Measurements from ENCODE around the gene CFAP70.
"Not testable (repeated sequence)": the region's sequence is repeated elsewhere in the genome, so short reads cannot be mapped to it uniquely, and the experiment has no call there.

Gene CFAP70

GRCh38 chr10:73332379-73332778, 26.3 kb downstream of the CFAP70 start:
- ChIA-PET CTCF (interaction anchor here (1.1 to 1.6 kb wide), 4 partner anchors 13 to 77 kb away, joined by 3 to 4 read pairs (median 3); no protein-coding TSS in a partner anchor), POLR2A (no interaction called here)
- no peak for DNase-seq (ENCODE audit: extremely low spot score)
- TF ChIP-seq CTCF (IDR thresholded peaks at IDR 0.05; ENCODE audit: control extremely low read depth, extremely low read depth, low read depth, missing control alignments) = no peak

DNA sequence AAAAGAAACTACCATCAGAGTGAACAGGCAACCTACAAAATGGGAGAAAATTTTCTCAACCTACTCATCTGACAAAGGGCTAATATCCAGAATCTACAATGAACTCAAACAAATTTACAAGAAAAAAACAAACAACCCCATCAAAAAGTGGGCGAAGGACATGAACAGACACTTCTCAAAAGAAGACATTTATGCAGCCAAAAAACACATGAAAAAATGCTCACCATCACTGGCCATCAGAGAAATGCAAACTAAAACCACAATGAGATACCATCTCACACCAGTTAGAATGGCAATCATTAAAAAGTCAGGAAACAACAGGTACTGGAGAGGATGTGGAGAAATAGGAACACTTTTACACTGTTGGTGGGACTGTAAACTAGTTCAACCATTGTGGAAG, 30.1 kb downstream of the CFAP70 start:
- DNase-seq (ENCODE audit: extremely low spot score); CTCF ChIA-PET; POLR2A ChIA-PET: not testable (repeated sequence)

- CTCF ChIA-PET; DNase-seq (ENCODE audit: extremely low spot score); POLR2A ChIA-PET: not testable (repeated sequence)
Measured at GRCh38 chr10:73325290-73325689, 33.4 kb downstream of the CFAP70 start.

- CTCF ChIA-PET; DNase-seq (ENCODE audit: extremely low spot score); POLR2A ChIA-PET: not testable (repeated sequence)
Measured at GRCh38 chr10:73323582-73323981, 35.1 kb downstream of the CFAP70 start.

GRCh38 chr10:73310475-73310874, 48.2 kb downstream of the CFAP70 start:
- POLR2A ChIA-PET = no interaction called here
- CTCF ChIA-PET = no interaction called here
- no peak for TF ChIP-seq CTCF (IDR thresholded peaks at IDR 0.05; ENCODE audit: control extremely low read depth, extremely low read depth, low read depth, missing control alignments)
- no peak for DNase-seq (ENCODE audit: extremely low spot score)

- ChIA-PET CTCF (no interaction called here), POLR2A (no interaction called here)
- no peak for TF ChIP-seq CTCF (IDR thresholded peaks at IDR 0.05; ENCODE audit: control extremely low read depth, extremely low read depth, low read depth, missing control alignments)
- no peak for DNase-seq (ENCODE audit: extremely low spot score)
Measured at GRCh38 chr10:73307203-73307800, 51.4 kb downstream of the CFAP70 start.

DNA sequence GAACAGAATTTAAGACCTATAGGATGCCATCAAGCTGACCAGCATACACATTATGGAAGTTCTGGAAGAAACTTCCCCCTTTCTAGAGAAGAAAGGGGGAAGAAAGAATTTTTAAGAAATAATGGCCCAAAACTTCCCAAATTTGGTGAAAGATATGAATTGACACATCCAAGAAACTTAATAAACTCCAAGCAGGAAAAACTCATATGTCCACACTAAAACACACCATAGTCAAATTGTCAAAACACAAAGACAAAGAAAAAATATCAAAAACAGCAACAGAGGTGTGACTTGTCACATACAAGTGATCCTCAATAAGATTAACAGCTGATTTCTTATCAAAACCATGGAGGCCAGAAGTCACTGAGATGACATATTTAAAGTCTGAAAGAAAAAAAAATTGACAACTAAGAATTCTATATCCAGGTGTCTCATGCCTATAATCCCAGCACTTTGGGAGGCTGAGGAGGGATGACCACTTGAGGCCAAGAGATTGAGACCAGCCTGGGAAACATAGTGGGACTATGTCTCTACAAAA, 52.4 kb downstream of the CFAP70 start:
- no peak for DNase-seq (ENCODE audit: extremely low spot score)
- ChIA-PET POLR2A (no interaction called here), CTCF (no interaction called here)
- no peak for TF ChIP-seq CTCF (IDR thresholded peaks at IDR 0.05; ENCODE audit: control extremely low read depth, extremely low read depth, low read depth, missing control alignments)

DNA sequence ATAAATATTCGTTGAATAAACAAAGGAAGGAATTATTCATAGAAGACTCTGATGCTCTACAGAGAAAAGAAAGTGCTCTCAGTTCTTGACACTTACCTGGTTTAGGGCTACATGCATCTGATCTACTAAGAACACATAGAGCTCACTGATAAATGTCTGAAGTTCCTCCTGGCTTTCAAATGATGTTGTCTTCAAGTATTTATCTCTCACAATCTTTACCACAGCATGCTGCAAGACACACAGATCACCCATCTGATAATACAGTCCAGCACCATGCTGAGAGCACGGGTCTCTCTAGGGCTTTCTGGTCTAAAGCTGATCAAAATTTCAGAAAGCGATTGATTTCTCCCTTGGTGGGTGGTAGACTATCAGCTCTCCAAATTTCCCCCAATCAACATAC, 61.7 kb downstream of the CFAP70 start:
- TF ChIP-seq CTCF (IDR thresholded peaks at IDR 0.05; ENCODE audit: control extremely low read depth, extremely low read depth, low read depth, missing control alignments) = no peak
- ChIA-PET POLR2A (no interaction called here), CTCF (interaction anchor here (1.0 kb wide), 1 partner anchor 9 kb away, joined by 3 read pairs; no protein-coding TSS in a partner anchor)
- DNase-seq (ENCODE audit: extremely low spot score) = no peak

All from GM10248 (cell line).